HG03097 (cell line): ENCODE data around the gene C1QA.

Experiments
- ATAC-seq: cut with Tn5 transposase; IDR thresholded peaks from one replicate; pipeline ENCODE4 v1.9.1; 2021; ENCODE audit not compliant: unreplicated experiment, low FRiP score

C1QA gene

GRCh38 chr1:22638476-22639234, 2.2 kb downstream of the C1QA start:
- no peak for ATAC-seq

GRCh38 chr1:22639286-22639685, 2.9 kb downstream of the C1QA start:
- no peak for ATAC-seq

- no peak for ATAC-seq
Measured at GRCh38 chr1:22641247-22641646, 4.8 kb downstream of the C1QA start.

- ATAC-seq, result no peak
Measured at GRCh38 chr1:22641906-22642636, 5.6 kb downstream of the C1QA start.

- ATAC-seq, result no peak
Measured at GRCh38 chr1:22643381-22643780, 7.0 kb downstream of the C1QA start, which contains the start of gene C1QC. C1QC (plus strand) TSS chr1:22643633; CDS start chr1:22644024, 391 bp downstream.

- ATAC-seq, result no peak
Measured at GRCh38 chr1:22643928-22644327, 7.5 kb downstream of the C1QA start.

GRCh38 chr1:22645931-22646330, 9.5 kb downstream of the C1QA start:
- no peak for ATAC-seq

- no peak for ATAC-seq
Measured at GRCh38 chr1:22646384-22646783, 10.0 kb downstream of the C1QA start.

GRCh38 chr1:22650089-22650693, 13.8 kb downstream of the C1QA start:
- ATAC-seq, result no peak

- no peak for ATAC-seq
Measured at GRCh38 chr1:22651941-22652856, 15.8 kb downstream of the C1QA start.

- ATAC-seq, result no peak
Measured at GRCh38 chr1:22652881-22653316, 16.5 kb downstream of the C1QA start, which contains the start of gene C1QB. C1QB (plus strand) TSS chr1:22653236; CDS start chr1:22659463, 6,227 bp downstream.

- no peak for ATAC-seq
Measured at GRCh38 chr1:22654692-22655091, 18.3 kb downstream of the C1QA start.

- ATAC-seq, result no peak
Measured at GRCh38 chr1:22658385-22659163, 22.1 kb downstream of the C1QA start.

GRCh38 chr1:22660716-22661241, 24.4 kb downstream of the C1QA start:
- ATAC-seq, result no peak

GRCh38 chr1:22661880-22662279, 25.5 kb downstream of the C1QA start:
- ATAC-seq, result no peak

- ATAC-seq, result no peak
Measured at GRCh38 chr1:22662318-22662717, 25.9 kb downstream of the C1QA start.

GRCh38 chr1:22662986-22663408, 26.6 kb downstream of the C1QA start:
- ATAC-seq, result no peak

GRCh38 chr1:22665752-22666151, 29.3 kb downstream of the C1QA start:
- no peak for ATAC-seq

GRCh38 chr1:22666412-22666811, 30.0 kb downstream of the C1QA start:
- ATAC-seq, result no peak
